Stomach smooth muscle (tissue), 2 donors: ENCODE results near the gene ARID1B.

Experiments
- H3K27ac ChIP-seq: one replicate; pipeline ENCODE4 v1.7.0; 2013; ENCODE audit warnings: mild to moderate bottlenecking, low read length, inconsistent platforms
- H3K27me3 ChIP-seq, 2 donors: one replicate each; pipeline ENCODE4 v1.7.0; 2013; ENCODE audit warnings: low read length in 2 of 2; ENCODE audit not compliant: insufficient read depth in 2 of 2, control insufficient read depth in 1 of 2
- H3K36me3 ChIP-seq, 2 donors: one replicate each; pipeline ENCODE4 v1.7.0; 2013; ENCODE audit warnings: low read length in 2 of 2; ENCODE audit not compliant: control insufficient read depth in 2 of 2, insufficient read depth in 2 of 2
- H3K4me1 ChIP-seq: one replicate; pipeline ENCODE4 v1.7.0; 2013; ENCODE audit warnings: low read length; ENCODE audit not compliant: control insufficient read depth, insufficient read depth
- H3K4me3 ChIP-seq, 2 donors: one replicate each; pipeline ENCODE4 v1.7.0; 2013; ENCODE audit warnings: low read length in 2 of 2
- H3K9ac ChIP-seq, 2 donors: one replicate each; pipeline ENCODE4 v1.7.0; 2013; ENCODE audit warnings: low read length in 2 of 2, mild to moderate bottlenecking in 1 of 2
- H3K9me3 ChIP-seq, 2 donors: one replicate each; pipeline ENCODE4 v1.7.0; 2013; ENCODE audit warnings: low read length in 2 of 2; ENCODE audit not compliant: control insufficient read depth in 2 of 2
- donor health status: healthy.
- donor health status: Pancreatic carcinoma.

The ARID1B gene

DNA sequence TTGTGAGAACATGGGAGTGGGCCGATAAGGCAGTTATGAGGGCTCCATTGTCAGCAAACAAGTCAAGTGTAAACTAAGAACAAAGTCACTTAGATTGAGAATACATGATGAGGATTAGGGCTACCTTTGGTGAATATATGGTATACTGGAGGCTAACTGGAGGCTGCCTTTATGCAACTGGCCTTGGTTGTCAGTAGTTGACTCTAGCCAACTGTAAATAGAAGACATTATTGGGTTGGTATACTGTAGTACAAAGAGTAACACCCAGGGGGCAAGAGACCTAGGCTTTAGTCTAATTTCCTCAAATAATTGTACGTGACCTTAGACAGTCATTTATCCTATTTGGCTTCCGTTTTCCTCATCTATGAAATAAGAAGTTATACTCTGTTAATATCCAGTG is 235.2 kb downstream of the ARID1B start:
- no peak overlapping the region for H3K27ac ChIP-seq
- no peaks in the 10 kb centered on the region for H3K4me1 ChIP-seq

DNA sequence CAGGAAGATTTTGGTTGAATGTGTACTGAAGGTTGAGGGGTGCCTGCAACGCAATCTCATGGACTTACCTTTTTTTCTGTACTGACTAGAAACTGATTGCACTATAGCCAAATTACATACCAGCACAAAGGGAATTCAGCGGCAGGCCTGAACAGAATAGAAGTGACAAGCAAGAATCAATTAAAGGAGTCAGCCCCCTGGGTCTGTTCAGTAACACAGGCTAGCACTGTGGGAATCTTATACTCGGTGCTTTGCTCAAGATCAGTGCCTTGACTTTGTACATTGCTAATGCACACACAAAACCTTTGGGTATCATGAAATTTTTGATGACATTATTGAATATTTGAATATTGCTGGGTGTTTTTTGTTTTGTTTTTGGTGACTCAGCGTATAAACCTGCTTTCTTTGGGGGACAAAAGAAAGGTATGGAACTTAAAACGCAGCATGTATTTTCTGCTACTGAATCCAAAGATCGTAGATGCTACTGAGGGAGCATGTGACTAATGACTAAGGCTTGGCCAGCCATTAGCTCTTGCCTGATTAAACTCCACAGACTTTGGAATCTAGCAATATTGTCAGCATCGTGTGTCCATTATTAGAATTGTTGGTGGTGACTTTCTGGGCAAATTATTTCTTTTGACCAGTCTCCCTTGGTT is 236.6 kb downstream of the ARID1B start:
- Histone ChIP-seq H3K9ac (no peak overlapping the region), H3K4me3 (no peak overlapping the region), H3K27me3 (no peaks in the 10 kb centered on the region), H3K27ac (no peak overlapping the region), H3K4me1 (no peaks in the 10 kb centered on the region), H3K9me3 (no peaks in the 10 kb centered on the region), H3K36me3 (no peaks in the 10 kb centered on the region)

More for the DNA sequence above, 235.2 kb downstream of the ARID1B start:
- no peak overlapping the region for H3K9ac ChIP-seq
- H3K9me3 ChIP-seq: no peaks in the 10 kb centered on the region
- no peaks in the 10 kb centered on the region for H3K27me3 ChIP-seq
- no peak overlapping the region for H3K4me3 ChIP-seq
- no peaks in the 10 kb centered on the region for H3K36me3 ChIP-seq

DNA sequence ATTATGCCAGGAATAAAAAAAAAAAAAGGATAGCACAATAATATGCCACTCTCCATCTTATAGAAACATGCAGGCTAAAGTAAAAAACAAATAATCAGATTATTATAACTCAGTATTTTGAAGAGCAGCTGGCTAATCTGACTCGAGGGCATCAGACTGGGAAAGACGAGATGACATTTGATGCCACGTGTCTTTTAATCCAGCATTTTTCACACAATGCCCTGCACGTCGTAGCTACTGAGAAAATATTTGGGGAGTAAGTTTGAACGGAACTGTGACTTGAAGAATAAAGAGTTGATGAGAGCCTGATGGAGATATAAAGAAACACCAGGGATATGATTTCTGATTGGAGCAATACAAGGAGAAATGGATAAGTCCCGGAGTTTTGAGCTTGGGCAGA is 237.7 kb downstream of the ARID1B start:
- H3K4me1 ChIP-seq: no peaks in the 10 kb centered on the region

DNA sequence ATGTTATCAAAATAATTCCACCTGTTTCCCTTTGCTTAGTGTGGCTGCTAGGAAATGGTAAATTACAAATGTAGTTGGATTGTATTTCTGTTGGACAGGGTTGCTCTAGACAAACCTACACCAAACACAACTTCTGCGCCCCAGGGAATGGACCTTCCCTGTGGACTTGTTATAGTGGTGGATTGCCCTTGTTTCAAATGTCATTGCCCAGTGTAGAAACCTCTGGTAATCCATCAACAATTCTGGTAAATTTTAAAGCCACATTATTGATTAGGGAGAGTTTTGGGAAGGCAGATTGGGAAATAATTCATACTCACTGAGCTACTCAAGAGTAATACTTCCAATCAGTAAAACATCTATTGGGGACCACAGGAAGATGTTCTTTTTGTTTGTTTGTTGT is 239.8 kb downstream of the ARID1B start:
- Histone ChIP-seq H3K4me3 (no peak overlapping the region), H3K9me3 (no peaks in the 10 kb centered on the region), H3K27ac (no peak overlapping the region), H3K27me3 (no peaks in the 10 kb centered on the region), H3K4me1 (no peaks in the 10 kb centered on the region), H3K36me3 (no peaks in the 10 kb centered on the region), H3K9ac (no peak overlapping the region)

More for the DNA sequence above, 237.7 kb downstream of the ARID1B start:
- Histone ChIP-seq H3K4me3 (no peak overlapping the region), H3K9ac (no peak overlapping the region), H3K36me3 (no peaks in the 10 kb centered on the region), H3K27ac (no peak overlapping the region), H3K9me3 (no peaks in the 10 kb centered on the region), H3K27me3 (no peaks in the 10 kb centered on the region)

- Histone ChIP-seq H3K27ac (no peak overlapping the region), H3K4me3 (no peak overlapping the region), H3K9ac (no peak overlapping the region), H3K27me3 (no peaks in the 10 kb centered on the region), H3K36me3 (no peaks in the 10 kb centered on the region), H3K9me3 (no peaks in the 10 kb centered on the region), H3K4me1 (peaks cover 3% of the 10 kb centered on the region)
These were observed 240.7 kb downstream of the ARID1B start for GRCh38 chr6:157017861-157018260.

- H3K27me3 ChIP-seq: no peaks in the 10 kb centered on the region
- peaks cover 4% of the 10 kb centered on the region for H3K4me1 ChIP-seq
- no peak overlapping the region for H3K4me3 ChIP-seq
- no peaks in the 10 kb centered on the region for H3K9me3 ChIP-seq
- no peak overlapping the region for H3K9ac ChIP-seq
- no peak overlapping the region for H3K27ac ChIP-seq
- no peaks in the 10 kb centered on the region for H3K36me3 ChIP-seq
These were observed 242.0 kb downstream of the ARID1B start for GRCh38 chr6:157019115-157019641.

DNA sequence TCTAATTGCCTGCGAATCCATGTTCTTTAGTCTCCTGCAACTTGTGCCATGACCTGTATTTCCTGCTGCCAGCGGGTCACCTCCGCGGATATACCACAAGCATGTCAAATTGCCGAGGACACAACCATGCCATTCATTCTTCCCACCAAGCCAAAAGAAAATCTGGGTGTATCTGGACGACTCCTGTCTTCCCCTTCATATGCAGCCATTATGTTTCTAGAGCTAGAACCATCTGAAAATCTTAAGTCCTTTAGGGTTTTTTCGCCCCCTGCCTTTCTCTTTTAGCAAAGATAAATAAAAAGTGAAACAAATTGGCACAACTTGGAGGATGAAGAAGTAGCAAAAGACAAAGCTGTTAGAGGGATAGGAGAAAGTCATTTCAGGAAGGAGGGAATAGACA is 242.6 kb downstream of the ARID1B start:
- no peak overlapping the region for H3K9ac ChIP-seq

GRCh38 chr6:157020398-157020797 is 243.2 kb downstream of the ARID1B start:
- peak overlapping the region; percentile 89 to 93 for H3K9ac ChIP-seq
- H3K27ac ChIP-seq: peak overlapping the region; percentile 95
- H3K36me3 ChIP-seq: no peaks in the 10 kb centered on the region
- H3K9me3 ChIP-seq: no peaks in the 10 kb centered on the region
- no peaks in the 10 kb centered on the region for H3K27me3 ChIP-seq
- peak overlapping the region; percentile 75 to 83 for H3K4me3 ChIP-seq
- peaks cover 8% of the 10 kb centered on the region for H3K4me1 ChIP-seq

More for the DNA sequence above, 242.6 kb downstream of the ARID1B start:
- no peaks in the 10 kb centered on the region for H3K27me3 ChIP-seq
- no peak overlapping the region for H3K27ac ChIP-seq
- no peak overlapping the region for H3K4me3 ChIP-seq
- H3K4me1 ChIP-seq: peaks cover 8% of the 10 kb centered on the region
- H3K9me3 ChIP-seq: no peaks in the 10 kb centered on the region
- no peaks in the 10 kb centered on the region for H3K36me3 ChIP-seq

- H3K36me3 ChIP-seq: no peaks in the 10 kb centered on the region
- peak overlapping the region; percentile 95 for H3K27ac ChIP-seq
- peak overlapping the region; percentile 75 to 83 for H3K4me3 ChIP-seq
- no peaks in the 10 kb centered on the region for H3K9me3 ChIP-seq
- no peaks in the 10 kb centered on the region for H3K27me3 ChIP-seq
- peaks cover 8% of the 10 kb centered on the region for H3K4me1 ChIP-seq
- H3K9ac ChIP-seq: peak overlapping the region; percentile 89 to 93
These were observed 243.7 kb downstream of the ARID1B start for GRCh38 chr6:157020881-157021343.

DNA sequence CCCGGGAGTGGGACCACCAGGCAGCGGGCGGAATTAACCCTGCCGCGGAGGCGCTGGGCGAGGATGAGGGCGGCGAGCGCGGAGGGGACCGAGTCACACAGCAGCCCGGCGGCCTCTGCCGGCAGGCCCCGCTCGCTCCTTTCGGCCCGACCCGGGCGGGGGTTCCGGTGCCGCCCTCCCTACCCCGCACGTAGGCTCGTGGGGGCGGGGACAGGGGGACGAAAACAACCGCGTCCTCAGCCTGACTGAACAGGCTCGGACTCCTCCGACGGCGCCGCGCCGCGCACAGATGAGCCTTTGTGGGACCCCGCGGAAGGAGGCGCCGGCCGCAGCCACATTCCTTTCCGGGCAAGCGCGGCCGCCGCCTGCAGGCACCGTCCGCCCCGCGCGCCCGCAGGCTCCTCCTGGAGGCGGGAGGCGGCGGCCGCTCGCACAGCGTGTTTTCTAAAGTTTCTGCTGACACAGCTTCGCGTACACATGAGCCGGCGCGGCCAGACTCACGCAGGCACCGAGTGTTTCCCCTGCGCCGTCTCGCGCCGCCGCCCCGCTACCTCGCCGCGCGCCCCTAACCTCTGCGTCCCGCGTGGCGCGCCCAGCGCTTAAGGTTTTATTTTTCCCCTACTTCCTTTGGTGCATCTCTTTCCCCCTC is 244.3 kb downstream of the ARID1B start:
- H3K4me3 ChIP-seq: peak overlapping the region; percentile 75 to 83
- peak overlapping the region; percentile 89 to 93 for H3K9ac ChIP-seq
- peak overlapping the region; percentile 95 for H3K27ac ChIP-seq
- H3K4me1 ChIP-seq: peaks cover 8% of the 10 kb centered on the region
- H3K27me3 ChIP-seq: no peaks in the 10 kb centered on the region
- H3K9me3 ChIP-seq: no peaks in the 10 kb centered on the region
- no peaks in the 10 kb centered on the region for H3K36me3 ChIP-seq
